HepG2 (cell line): ENCODE data around the gene CIAO2A. TPM values are rescaled to one million over a fixed set of nuclear protein-coding genes. Genes with fewer than 3 reads are reported as not detected.
A peak's percentile ranks its signal among the peaks of the same experiment; 100 is the strongest.

ENCODE experiments used
- CTCF ChIP-seq: sonication (generic); formaldehyde crosslinking; IDR thresholded peaks from 2 replicates; pipeline ENCODE4 v1.5.0; 2020; ENCODE audit warnings: mild to moderate bottlenecking, missing genetic modification reagents, moderate library complexity
- EHMT2 ChIP-seq: fragments of 200-600 bp; sonication (generic); IDR thresholded peaks from 2 replicates; pipeline ENCODE4 v1.7.0; 2017; ENCODE audit warnings: antibody characterized with exemption, low read depth, low read length, borderline replicate concordance
- GATA4 ChIP-seq: sonication (generic); IDR thresholded peaks from 2 replicates; pipeline ENCODE4 v1.6.1; 2016; ENCODE audit warnings: antibody characterized with exemption, low read depth, borderline replicate concordance
- RBM22 ChIP-seq: fragments of 200-400 bp; formaldehyde crosslinking; optimal IDR thresholded peaks from 2 replicates; pipeline ENCODE3; 2017; ENCODE audit warnings: mild to moderate bottlenecking, low read length, moderate library complexity
- ZBED4 ChIP-seq: sonication (generic); formaldehyde crosslinking; IDR thresholded peaks from 2 replicates; pipeline ENCODE4 v1.4.0; 2020; ENCODE audit warnings: missing genetic modification reagents, borderline replicate concordance
- ZFX ChIP-seq: sonication (generic); formaldehyde crosslinking; IDR thresholded peaks from 2 replicates; pipeline ENCODE4 v1.4.0; 2020; ENCODE audit warnings: mild to moderate bottlenecking, low read depth, missing genetic modification reagents, moderate library complexity
- ZNF644 ChIP-seq: IDR thresholded peaks from 2 replicates; pipeline ENCODE4 v1.6.1; 2016; ENCODE audit warnings: low read depth
- ZNF670 ChIP-seq: sonication (generic); formaldehyde crosslinking; IDR thresholded peaks from 2 replicates; pipeline ENCODE4 v1.8.0; 2022; ENCODE audit warnings: mild to moderate bottlenecking, missing genetic modification reagents, borderline replicate concordance
- polyA plus RNA-seq, 8 experiments: library from polyadenylated mRNA; depleted of rRNA in 3 of 8; stranded (reverse) in 7 of 8; unstranded in 1 of 8; fragments of >200 nt; fragmentation: Illumina TruSeq in 4 of 8; extraction: Trizol in 4 of 8; gene quantifications; 2 replicates each; pipeline versions ENCODE4 v1.2.1 to v1.2.3, GENCODE V29; 2011 to 2016; ENCODE audit warnings: low read depth in 4 of 8, missing spikeins in 1 of 8, mixed read lengths in 1 of 8; ENCODE audit not compliant: insufficient read depth in 1 of 8
- total RNA-seq, 5 experiments: library from RNA; depleted of rRNA; stranded (reverse); fragments of >200 nt; fragmentation: Illumina TruSeq; extraction: Trizol; gene quantifications; 2 replicates each; pipeline ENCODE4 v1.2.3, GENCODE V29; 2016; ENCODE audit warnings: low read depth in 1 of 5
- TF ChIP-seq, protein P1 (sequence below): sonication (generic); formaldehyde crosslinking; IDR thresholded peaks from 2 replicates; pipeline ENCODE4 v1.4.0; 2020; ENCODE audit warnings: missing genetic modification reagents, borderline replicate concordance
- TF ChIP-seq, protein P2 (sequence below): sonication (generic); formaldehyde crosslinking; IDR thresholded peaks from 2 replicates; pipeline ENCODE4 v1.5.0; 2020; ENCODE audit warnings: mild to moderate bottlenecking, missing genetic modification reagents
- TF ChIP-seq, protein P3 (sequence below): sonication (generic); formaldehyde crosslinking; IDR thresholded peaks from 2 replicates; pipeline ENCODE4; 2020; ENCODE audit warnings: missing genetic modification reagents, mild to moderate bottlenecking, borderline replicate concordance

CIAO2A gene
- total and polyA plus RNA-seq, 2 of the 13 experiments (the other 11 are each of a cell fraction or from before 2014, with no cell fraction given): 83.0 to 100 TPM

DNA sequence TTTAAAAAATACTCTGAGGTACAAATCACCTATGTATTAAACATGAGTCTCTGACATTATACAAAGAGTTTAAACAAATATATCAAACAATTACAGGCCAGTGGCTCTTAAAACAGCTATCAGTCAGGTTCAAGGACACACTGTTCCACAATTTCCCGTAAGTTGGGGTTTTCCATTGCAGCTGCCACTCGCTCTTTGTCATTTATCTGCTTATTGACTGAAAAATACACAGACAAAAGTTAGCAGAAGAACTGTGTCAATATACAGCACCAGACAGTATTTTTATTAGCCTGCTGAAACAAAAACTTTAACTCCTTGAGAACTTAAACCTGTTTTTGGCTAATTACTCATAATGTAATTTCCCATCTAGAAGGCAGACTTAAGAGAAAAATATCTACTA is 20.8 kb downstream of the CIAO2A start (continued):
- TF ChIP-seq, protein P1, sequence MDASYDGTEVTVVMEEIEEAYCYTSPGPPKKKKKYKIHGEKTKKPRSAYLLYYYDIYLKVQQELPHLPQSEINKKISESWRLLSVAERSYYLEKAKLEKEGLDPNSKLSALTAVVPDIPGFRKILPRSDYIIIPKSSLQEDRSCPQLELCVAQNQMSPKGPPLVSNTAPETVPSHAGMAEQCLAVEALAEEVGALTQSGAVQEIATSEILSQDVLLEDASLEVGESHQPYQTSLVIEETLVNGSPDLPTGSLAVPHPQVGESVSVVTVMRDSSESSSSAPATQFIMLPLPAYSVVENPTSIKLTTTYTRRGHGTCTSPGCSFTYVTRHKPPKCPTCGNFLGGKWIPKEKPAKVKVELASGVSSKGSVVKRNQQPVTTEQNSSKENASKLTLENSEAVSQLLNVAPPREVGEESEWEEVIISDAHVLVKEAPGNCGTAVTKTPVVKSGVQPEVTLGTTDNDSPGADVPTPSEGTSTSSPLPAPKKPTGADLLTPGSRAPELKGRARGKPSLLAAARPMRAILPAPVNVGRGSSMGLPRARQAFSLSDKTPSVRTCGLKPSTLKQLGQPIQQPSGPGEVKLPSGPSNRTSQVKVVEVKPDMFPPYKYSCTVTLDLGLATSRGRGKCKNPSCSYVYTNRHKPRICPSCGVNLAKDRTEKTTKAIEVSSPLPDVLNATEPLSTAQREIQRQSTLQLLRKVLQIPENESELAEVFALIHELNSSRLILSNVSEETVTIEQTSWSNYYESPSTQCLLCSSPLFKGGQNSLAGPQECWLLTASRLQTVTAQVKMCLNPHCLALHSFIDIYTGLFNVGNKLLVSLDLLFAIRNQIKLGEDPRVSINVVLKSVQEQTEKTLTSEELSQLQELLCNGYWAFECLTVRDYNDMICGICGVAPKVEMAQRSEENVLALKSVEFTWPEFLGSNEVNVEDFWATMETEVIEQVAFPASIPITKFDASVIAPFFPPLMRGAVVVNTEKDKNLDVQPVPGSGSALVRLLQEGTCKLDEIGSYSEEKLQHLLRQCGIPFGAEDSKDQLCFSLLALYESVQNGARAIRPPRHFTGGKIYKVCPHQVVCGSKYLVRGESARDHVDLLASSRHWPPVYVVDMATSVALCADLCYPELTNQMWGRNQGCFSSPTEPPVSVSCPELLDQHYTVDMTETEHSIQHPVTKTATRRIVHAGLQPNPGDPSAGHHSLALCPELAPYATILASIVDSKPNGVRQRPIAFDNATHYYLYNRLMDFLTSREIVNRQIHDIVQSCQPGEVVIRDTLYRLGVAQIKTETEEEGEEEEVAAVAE: no peak; the same call in 1 of the 2 replicates
- TF ChIP-seq, protein P2, sequence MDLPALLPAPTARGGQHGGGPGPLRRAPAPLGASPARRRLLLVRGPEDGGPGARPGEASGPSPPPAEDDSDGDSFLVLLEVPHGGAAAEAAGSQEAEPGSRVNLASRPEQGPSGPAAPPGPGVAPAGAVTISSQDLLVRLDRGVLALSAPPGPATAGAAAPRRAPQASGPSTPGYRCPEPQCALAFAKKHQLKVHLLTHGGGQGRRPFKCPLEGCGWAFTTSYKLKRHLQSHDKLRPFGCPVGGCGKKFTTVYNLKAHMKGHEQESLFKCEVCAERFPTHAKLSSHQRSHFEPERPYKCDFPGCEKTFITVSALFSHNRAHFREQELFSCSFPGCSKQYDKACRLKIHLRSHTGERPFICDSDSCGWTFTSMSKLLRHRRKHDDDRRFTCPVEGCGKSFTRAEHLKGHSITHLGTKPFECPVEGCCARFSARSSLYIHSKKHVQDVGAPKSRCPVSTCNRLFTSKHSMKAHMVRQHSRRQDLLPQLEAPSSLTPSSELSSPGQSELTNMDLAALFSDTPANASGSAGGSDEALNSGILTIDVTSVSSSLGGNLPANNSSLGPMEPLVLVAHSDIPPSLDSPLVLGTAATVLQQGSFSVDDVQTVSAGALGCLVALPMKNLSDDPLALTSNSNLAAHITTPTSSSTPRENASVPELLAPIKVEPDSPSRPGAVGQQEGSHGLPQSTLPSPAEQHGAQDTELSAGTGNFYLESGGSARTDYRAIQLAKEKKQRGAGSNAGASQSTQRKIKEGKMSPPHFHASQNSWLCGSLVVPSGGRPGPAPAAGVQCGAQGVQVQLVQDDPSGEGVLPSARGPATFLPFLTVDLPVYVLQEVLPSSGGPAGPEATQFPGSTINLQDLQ: no peak
- no peak for TF ChIP-seq EHMT2
- TF ChIP-seq, protein P3, sequence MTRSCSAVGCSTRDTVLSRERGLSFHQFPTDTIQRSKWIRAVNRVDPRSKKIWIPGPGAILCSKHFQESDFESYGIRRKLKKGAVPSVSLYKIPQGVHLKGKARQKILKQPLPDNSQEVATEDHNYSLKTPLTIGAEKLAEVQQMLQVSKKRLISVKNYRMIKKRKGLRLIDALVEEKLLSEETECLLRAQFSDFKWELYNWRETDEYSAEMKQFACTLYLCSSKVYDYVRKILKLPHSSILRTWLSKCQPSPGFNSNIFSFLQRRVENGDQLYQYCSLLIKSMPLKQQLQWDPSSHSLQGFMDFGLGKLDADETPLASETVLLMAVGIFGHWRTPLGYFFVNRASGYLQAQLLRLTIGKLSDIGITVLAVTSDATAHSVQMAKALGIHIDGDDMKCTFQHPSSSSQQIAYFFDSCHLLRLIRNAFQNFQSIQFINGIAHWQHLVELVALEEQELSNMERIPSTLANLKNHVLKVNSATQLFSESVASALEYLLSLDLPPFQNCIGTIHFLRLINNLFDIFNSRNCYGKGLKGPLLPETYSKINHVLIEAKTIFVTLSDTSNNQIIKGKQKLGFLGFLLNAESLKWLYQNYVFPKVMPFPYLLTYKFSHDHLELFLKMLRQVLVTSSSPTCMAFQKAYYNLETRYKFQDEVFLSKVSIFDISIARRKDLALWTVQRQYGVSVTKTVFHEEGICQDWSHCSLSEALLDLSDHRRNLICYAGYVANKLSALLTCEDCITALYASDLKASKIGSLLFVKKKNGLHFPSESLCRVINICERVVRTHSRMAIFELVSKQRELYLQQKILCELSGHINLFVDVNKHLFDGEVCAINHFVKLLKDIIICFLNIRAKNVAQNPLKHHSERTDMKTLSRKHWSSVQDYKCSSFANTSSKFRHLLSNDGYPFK (CRISPR knock-in tag): no peak
- no peak for TF ChIP-seq ZNF670 (CRISPR knock-in tag)
- no peak for TF ChIP-seq CTCF (CRISPR knock-in tag)
- TF ChIP-seq ZBED4 (CRISPR knock-in tag): no peak
- peak; percentile 90; the same call in 1 of the 2 replicates for TF ChIP-seq GATA4
- no peak for TF ChIP-seq ZNF644
- no peak for TF ChIP-seq RBM22
- no peak for TF ChIP-seq ZFX (CRISPR knock-in tag)
